ENCODE data around the gene C2orf69.
"Not testable (repeated sequence)": the region's sequence is repeated elsewhere in the genome, so short reads cannot be mapped to it uniquely, and the experiment has no call there.

Gene C2orf69

GRCh38 chr2:199912553-199913114 is 1.5 kb downstream of the C2orf69 start:
- in situ Hi-C loops (cut with MboI; ENCODE audit: low sequenced_read_pairs), result not testable (repeated sequence)

DNA sequence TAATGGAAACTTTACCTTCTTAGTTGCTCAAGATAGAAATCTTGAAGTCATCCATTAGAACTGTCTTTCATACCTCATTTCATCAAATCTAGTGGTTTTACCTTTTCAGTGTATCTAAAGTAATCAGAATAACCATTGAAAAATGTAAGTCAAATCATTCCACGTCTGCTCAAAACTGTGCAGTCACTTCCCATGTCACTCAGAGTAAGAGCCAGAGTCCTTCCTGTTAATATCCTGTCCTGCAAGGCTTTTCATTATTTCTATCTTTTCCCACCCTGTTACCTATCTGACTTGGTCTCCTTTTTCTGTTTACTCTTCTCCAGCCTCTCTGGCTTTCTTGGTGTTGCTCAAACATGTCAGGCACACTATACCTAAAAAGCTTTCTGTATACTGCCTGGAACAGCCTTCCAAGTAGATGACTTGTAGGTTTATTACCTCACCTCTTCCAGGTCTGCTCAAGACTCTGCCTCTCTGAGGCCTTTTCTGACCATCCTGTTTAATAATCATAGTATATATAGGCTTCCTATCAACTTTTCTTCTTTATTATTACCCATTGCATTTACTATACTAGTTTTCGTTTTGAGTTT is 3.4 kb downstream of the C2orf69 start:
- in situ Hi-C loops (cut with MboI; ENCODE audit: low sequenced_read_pairs), result no loop called here

- in situ Hi-C loops (cut with MboI; ENCODE audit: low sequenced_read_pairs), result no loop called here
Measured at GRCh38 chr2:199916980-199917379, 5.9 kb downstream of the C2orf69 start.

- in situ Hi-C loops (cut with MboI; ENCODE audit: low sequenced_read_pairs), result no loop called here
Measured at GRCh38 chr2:199922856-199923255, 11.8 kb downstream of the C2orf69 start.

DNA sequence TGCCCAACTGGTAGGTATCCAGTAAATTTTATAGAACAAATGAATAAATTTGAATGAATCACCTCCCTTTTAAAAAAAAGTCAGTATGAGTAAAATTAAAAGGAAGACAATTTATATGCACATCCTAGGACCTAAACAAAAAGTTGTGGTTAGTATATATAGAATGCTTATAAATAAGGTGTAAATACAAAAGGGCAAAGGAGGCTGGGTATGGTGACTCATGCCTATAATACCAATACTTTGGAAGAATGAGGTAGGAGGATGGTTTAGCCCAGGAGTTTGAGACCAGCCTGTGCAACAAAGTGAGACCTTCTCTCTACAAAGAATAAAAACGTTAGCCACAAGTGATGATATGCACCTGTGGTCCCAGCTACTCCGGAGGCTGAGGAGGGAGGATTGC is 12.8 kb downstream of the C2orf69 start:
- in situ Hi-C loops (cut with MboI; ENCODE audit: low sequenced_read_pairs), result no loop called here

- in situ Hi-C loops (cut with MboI; ENCODE audit: low sequenced_read_pairs), result no loop called here
Measured at GRCh38 chr2:199926806-199927205, 15.7 kb downstream of the C2orf69 start.

DNA sequence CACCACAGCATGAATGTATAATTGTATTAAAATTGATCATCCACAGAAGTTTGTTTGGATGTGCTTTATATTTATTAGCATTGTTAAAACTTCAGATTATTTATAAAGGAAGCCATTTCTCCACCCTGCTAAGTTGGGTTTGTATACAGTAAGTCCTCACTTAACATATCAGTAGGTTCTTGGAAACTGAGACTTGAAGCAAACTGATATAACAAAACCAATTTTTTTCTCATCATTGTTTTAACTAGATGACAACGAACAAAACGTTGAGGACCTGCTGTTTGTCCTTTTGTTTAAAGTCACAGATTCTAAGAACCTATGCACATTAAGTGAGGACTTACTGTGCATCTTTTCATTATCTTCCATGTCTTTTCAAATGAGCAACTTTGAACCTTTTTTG is 17.1 kb downstream of the C2orf69 start:
- in situ Hi-C loops (cut with MboI; ENCODE audit: low sequenced_read_pairs), result no loop called here

DNA sequence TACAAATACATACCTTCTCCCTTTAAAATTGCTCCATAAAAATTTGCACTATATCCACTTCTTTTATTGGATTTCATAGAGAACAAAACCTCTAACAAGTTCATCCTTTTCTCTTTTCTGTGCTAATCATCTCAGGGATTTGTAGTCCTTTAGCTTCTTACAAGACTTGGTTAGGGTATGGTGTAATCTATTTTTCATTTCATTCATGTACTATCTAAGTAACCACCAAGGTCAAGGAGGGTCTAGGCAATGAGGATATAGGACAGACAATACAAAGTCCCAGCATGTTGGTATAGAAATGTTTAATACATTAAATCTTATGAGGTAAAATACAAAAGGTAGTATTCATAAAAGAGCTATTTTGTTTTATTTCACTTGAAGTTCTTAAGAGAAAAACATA is 17.5 kb downstream of the C2orf69 start:
- in situ Hi-C loops (cut with MboI; ENCODE audit: low sequenced_read_pairs), result no loop called here

DNA sequence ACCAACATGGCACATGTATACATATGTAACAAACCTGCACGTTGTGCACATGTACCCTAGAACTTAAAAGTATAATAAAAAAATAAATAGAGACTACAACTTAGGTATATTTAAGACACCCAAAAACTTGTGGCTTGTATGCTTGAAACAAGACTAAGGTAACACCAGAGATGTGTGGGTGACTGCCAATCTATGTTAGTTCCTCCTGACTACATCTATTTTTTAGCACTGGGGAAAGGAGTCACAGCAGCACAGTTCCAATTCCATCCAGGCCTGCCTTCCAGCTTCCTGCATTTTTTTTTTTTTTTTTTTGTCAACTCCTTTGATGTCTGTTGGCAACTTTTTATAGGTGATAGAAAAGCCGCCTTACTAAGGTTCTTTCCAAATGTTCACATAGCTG is 18.2 kb downstream of the C2orf69 start:
- in situ Hi-C loops (cut with MboI; ENCODE audit: low sequenced_read_pairs), result no loop called here

DNA sequence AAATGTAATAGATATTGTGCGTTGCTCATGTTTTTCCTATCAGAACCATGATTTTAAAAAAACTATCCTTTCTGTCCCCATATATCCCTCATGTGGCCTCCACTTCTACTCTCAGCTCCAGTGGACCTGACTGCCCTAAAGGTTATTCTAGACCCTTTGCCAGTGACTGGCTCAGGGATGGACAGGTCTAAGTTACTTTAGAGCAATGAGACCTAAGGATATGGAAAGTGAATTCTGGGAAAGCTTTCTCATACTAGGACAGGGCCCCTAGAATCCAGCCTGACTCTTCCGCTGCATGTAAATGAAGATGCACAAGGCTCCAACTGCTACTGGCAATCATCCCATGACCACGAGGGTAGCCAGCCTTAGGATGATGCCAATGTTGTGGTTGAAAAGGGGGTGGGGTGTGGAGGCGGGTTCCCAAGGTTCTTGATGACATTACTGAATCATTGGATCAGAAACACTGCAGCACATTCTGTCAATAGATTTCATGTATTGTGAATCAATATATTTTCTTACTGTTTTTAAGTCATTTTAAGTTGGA is 21.3 kb downstream of the C2orf69 start:
- in situ Hi-C loops (cut with MboI; ENCODE audit: low sequenced_read_pairs), result no loop called here

DNA sequence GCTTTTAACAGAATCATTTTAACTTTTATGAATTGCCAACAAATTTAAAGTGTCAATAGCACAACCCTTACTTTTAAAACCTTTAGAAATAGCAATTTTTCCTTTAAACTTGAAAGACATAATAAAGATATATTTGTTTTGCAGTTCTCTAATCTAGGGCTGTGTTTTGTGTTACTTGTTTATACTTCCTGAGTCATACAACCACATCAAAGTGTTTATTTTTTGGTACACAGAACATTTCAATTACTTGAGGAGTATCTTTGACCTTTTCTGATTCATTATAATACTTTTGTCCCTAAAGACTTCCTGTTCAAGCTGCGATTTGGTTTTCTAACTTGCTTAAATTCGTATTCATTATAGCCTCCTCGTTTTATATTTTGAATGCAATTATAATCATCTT is 22.4 kb downstream of the C2orf69 start:
- in situ Hi-C loops (cut with MboI; ENCODE audit: low sequenced_read_pairs), result no loop called here

- in situ Hi-C loops (cut with MboI; ENCODE audit: low sequenced_read_pairs), result no loop called here
Measured at GRCh38 chr2:199936554-199936953, 25.5 kb downstream of the C2orf69 start.

- in situ Hi-C loops (cut with MboI; ENCODE audit: low sequenced_read_pairs), result no loop called here
Measured at GRCh38 chr2:199940373-199940772, 29.3 kb downstream of the C2orf69 start.

DNA sequence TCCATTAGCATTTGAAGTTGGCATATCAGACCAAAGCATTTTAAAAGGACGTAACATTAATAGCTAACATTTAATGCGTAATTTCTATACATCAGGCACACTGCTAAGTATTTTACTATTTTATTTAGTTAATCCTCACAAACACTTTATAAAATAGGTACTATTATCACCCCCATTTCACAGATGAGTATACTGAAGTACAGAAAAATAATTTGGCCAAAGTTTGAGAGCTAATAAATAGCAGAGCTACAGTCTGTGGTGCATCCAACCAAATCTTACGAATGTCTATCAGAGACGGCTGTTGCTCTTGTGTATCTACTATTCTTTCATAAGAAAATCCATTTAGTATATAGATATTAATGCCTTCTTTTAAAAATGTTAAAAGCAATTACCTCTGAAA is 32.3 kb downstream of the C2orf69 start:
- in situ Hi-C loops (cut with MboI; ENCODE audit: low sequenced_read_pairs), result no loop called here

- in situ Hi-C loops (cut with MboI; ENCODE audit: low sequenced_read_pairs), result no loop called here
Measured at GRCh38 chr2:199946196-199946595, 35.1 kb downstream of the C2orf69 start.

GRCh38 chr2:199946836-199947235 is 35.7 kb downstream of the C2orf69 start:
- in situ Hi-C loops (cut with MboI; ENCODE audit: low sequenced_read_pairs), result no loop called here

DNA sequence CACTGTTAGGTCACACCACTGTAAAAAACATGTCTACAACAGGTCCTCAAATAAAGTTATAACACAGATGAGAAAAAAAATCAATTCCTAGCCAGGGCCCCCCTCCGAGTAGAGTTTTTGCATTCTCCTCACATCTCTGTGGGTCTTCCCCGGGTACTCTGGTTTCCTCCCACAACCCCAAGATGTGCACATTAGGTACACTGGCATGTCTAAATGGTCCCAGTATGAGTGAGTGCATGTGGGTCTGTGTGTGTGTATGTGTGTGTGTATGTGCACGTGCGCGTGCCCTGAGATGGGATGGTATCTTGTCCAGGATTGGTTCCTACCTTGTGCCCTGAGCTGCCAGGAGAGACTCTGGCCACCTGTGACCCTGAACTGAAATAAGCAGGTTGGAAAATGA is 39.3 kb downstream of the C2orf69 start:
- in situ Hi-C loops (cut with MboI; ENCODE audit: low sequenced_read_pairs), result loop anchor here (25.0 kb wide), 1 partner anchor 762 kb away; no protein-coding TSS in a partner anchor

- in situ Hi-C loops (cut with MboI; ENCODE audit: low sequenced_read_pairs), result loop anchor here (25.0 kb wide), 1 partner anchor 761 kb away; no protein-coding TSS in a partner anchor
Measured at GRCh38 chr2:199951023-199951422, 39.9 kb downstream of the C2orf69 start.

- in situ Hi-C loops (cut with MboI; ENCODE audit: low sequenced_read_pairs), result loop anchor here (25.0 kb wide), 1 partner anchor 757 kb away; no protein-coding TSS in a partner anchor
Measured at GRCh38 chr2:199955007-199955338, 43.9 kb downstream of the C2orf69 start.

DNA sequence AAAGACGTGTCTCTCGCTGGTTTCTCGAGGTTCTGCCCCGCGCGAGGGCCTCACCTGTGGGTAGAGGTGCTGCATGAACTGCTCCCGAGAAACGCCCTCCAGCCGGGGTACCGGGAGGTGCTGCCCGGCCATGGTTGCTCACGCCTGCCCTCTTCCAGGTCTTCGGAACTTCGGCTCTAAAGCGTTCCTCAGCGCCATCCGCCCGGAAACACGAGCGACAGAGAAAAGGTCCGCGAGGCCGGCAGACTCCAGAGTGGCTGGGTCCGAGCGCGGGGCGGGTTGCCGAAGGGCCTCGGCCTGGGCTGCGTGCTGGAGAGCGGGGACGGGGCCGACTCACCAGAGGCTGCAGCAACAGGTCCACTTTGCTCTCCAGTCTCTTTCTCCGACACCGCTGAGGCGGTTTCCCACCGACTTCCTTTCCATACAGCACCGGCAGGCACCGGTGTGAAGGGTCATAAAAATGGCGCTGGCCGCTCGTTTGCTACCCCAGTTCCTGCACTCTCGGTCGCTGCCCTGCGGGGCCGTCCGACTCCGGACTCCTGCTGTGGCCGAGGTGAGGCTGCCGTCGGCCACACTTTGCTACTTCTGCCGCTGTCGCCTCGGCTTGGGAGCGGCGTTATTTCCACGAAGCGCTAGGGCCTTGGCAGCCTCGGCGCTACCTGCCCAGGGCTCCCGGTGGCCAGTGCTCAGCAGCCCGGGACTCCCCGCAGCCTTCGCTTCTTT is 44.4 kb downstream of the C2orf69 start, which contains the start of the genes MAIP1 and TYW5:
TSS of gene MAIP1 (plus strand) at position 244 of the 723 bp plus-strand sequence. CDS start at position 461, 217 bp downstream.
TSS of gene TYW5 (minus strand) at position 153 of the 723 bp plus-strand sequence. CDS start at position 132, 21 bp downstream.
- in situ Hi-C loops (cut with MboI; ENCODE audit: low sequenced_read_pairs), result loop anchor here (25.0 kb wide), 1 partner anchor 757 kb away; no protein-coding TSS in a partner anchor

GRCh38 chr2:199956062-199956380 is 44.9 kb downstream of the C2orf69 start:
- in situ Hi-C loops (cut with MboI; ENCODE audit: low sequenced_read_pairs), result loop anchor here (25.0 kb wide), 1 partner anchor 756 kb away; no protein-coding TSS in a partner anchor

DNA sequence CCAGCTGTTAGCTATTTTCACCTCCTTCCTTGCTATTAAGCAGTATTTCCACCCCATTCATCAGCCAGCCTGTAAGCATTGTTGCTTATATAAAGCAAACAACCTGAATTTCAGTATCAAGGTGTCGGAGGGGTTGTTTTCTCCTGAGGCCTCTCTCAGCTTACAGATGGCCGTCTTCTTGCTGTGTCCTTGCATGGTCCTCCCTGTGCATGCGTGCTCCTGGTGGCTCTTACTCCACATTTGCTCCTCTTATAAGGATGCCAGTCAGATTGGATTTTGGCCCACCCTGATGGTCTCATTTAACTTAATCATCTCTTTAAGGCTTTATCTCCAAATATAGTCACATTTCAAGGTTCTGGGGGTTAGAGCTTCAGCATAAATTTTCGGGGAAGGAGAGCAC is 46.9 kb downstream of the C2orf69 start:
- in situ Hi-C loops (cut with MboI; ENCODE audit: low sequenced_read_pairs), result loop anchor here (25.0 kb wide), 1 partner anchor 754 kb away; no protein-coding TSS in a partner anchor

All from HL-60/S4 treated with retinoic acid at 250 ng/mL for 4 days and 3 days (cell line).